HEK293 (cell line): ENCODE measurements around the gene CR2.
"Not testable (repeated sequence)": the region's sequence is repeated elsewhere in the genome, so short reads cannot be mapped to it uniquely, and the experiment has no call there.

ENCODE experiments used
- ZNF133 ChIP-seq: fragments of 450-650 bp; formaldehyde crosslinking; IDR thresholded peaks from 2 replicates; pipeline ENCODE4 v1.5.1; 2016; ENCODE audit warnings: missing biosample characterization, missing genetic modification characterization
- TF ChIP-seq, protein P1 (sequence below): fragments of 450-650 bp; formaldehyde crosslinking; IDR thresholded peaks from 2 replicates; pipeline ENCODE4 v1.5.1; 2016; ENCODE audit warnings: missing biosample characterization, missing genetic modification characterization

DNA sequence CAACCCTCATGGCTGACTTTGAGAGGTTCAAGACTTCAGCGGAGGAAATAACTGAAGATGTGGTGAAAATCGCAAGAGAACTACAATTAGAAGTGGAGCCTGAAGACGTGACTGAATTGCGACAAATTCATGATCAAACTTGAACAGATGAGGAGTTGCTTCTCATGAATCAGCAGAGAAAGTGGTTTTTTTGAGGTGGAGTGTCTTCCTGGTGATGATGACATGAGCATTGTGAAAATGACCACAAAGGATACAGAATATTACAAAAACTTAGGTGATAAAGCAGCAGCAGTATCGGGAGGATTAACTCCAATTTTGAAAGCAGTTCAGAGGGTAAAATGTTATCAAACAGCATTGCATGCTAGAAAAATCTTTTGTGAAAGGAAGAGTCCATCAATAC is 82.1 kb downstream of the CR2 start:
- not testable (repeated sequence) for TF ChIP-seq ZNF133 (tag by site-specific recombination)
- TF ChIP-seq, protein P1, sequence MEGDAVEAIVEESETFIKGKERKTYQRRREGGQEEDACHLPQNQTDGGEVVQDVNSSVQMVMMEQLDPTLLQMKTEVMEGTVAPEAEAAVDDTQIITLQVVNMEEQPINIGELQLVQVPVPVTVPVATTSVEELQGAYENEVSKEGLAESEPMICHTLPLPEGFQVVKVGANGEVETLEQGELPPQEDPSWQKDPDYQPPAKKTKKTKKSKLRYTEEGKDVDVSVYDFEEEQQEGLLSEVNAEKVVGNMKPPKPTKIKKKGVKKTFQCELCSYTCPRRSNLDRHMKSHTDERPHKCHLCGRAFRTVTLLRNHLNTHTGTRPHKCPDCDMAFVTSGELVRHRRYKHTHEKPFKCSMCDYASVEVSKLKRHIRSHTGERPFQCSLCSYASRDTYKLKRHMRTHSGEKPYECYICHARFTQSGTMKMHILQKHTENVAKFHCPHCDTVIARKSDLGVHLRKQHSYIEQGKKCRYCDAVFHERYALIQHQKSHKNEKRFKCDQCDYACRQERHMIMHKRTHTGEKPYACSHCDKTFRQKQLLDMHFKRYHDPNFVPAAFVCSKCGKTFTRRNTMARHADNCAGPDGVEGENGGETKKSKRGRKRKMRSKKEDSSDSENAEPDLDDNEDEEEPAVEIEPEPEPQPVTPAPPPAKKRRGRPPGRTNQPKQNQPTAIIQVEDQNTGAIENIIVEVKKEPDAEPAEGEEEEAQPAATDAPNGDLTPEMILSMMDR: not testable (repeated sequence)
